AG09319 (cell line): ENCODE measurements around the gene THTPA.
A peak's percentile ranks its signal among the peaks of the same experiment; 100 is the strongest.
"Not testable (repeated sequence)": the region's sequence is repeated elsewhere in the genome, so short reads cannot be mapped to it uniquely, and the experiment has no call there.

ENCODE experiments used
- DNase-seq: peaks from one replicate; pipeline ENCODE4 v3.0.0-alpha.2; 2010; ENCODE audit warnings: low read depth; ENCODE audit errors: extremely low read depth
- CTCF ChIP-seq: IDR thresholded peaks from 2 replicates; pipeline ENCODE4 v1.5.1; 2011; ENCODE audit warnings: low read depth, mild to moderate bottlenecking, inconsistent platforms, low read length, moderate library complexity

The THTPA gene

GRCh38 chr14:23535943-23536342, 20.1 kb upstream of the THTPA start:
- TF ChIP-seq CTCF, result no peak
- DNase-seq, result no peak

GRCh38 chr14:23536494-23536893, 19.6 kb upstream of the THTPA start:
- no peak for DNase-seq
- no peak for TF ChIP-seq CTCF

- not testable (repeated sequence) for DNase-seq
These were observed 19.2 kb upstream of the THTPA start for GRCh38 chr14:23536906-23537305.

GRCh38 chr14:23537351-23538049, 18.6 kb upstream of the THTPA start:
- DNase-seq, result no peak
- no peak for TF ChIP-seq CTCF

GRCh38 chr14:23538050-23538718, 17.9 kb upstream of the THTPA start:
- DNase-seq, result no peak
- no peak for TF ChIP-seq CTCF

GRCh38 chr14:23538785-23539184, 17.3 kb upstream of the THTPA start:
- no peak for DNase-seq
- TF ChIP-seq CTCF, result no peak

GRCh38 chr14:23539248-23540140, 16.6 kb upstream of the THTPA start:
- no peak for DNase-seq

More at GRCh38 chr14:23539248-23540140, 16.6 kb upstream of the THTPA start:
- peak; percentile 66 for TF ChIP-seq CTCF
